Measurements from ENCODE around the gene KLHL33.

KLHL33 gene

GRCh38 chr14:20412876-20413743, 22.9 kb downstream of the KLHL33 start, which contains the start of gene TEP1:
Gene TEP1 (minus strand): TSS chr14:20413501. CDS start chr14:20408439, 5,062 bp downstream.
- peak; percentile 81 for DNase-seq

- no peak for DNase-seq
These were observed 23.6 kb downstream of the KLHL33 start for GRCh38 chr14:20412411-20412810.

GRCh38 chr14:20409226-20409625, 26.7 kb downstream of the KLHL33 start:
- no peak for DNase-seq

GRCh38 chr14:20403521-20403920, 32.4 kb downstream of the KLHL33 start:
- DNase-seq = no peak

GRCh38 chr14:20400965-20401593, 34.9 kb downstream of the KLHL33 start:
- DNase-seq = peak; percentile 60

GRCh38 chr14:20400589-20400964, 35.4 kb downstream of the KLHL33 start:
- no peak for DNase-seq

- no peak for DNase-seq
These were observed 38.5 kb downstream of the KLHL33 start for GRCh38 chr14:20397511-20397910.

GRCh38 chr14:20391505-20391904, 44.5 kb downstream of the KLHL33 start:
- no peak for DNase-seq

- DNase-seq = no peak
These were observed 47.8 kb downstream of the KLHL33 start for GRCh38 chr14:20388159-20388558.

GRCh38 chr14:20387576-20387975, 48.4 kb downstream of the KLHL33 start:
- DNase-seq = no peak

GRCh38 chr14:20386276-20386855, 49.6 kb downstream of the KLHL33 start:
- DNase-seq = no peak

- no peak for DNase-seq
These were observed 51.1 kb downstream of the KLHL33 start for GRCh38 chr14:20384886-20385285.

GRCh38 chr14:20384321-20384720, 51.6 kb downstream of the KLHL33 start:
- no peak for DNase-seq

- DNase-seq = no peak
These were observed 52.3 kb downstream of the KLHL33 start for GRCh38 chr14:20383636-20384035.

- no peak for DNase-seq
These were observed 52.9 kb downstream of the KLHL33 start for GRCh38 chr14:20383032-20383431.

- no peak for DNase-seq
These were observed 53.4 kb downstream of the KLHL33 start for GRCh38 chr14:20382526-20382925.

GRCh38 chr14:20381341-20381740, 54.6 kb downstream of the KLHL33 start:
- DNase-seq = no peak

GRCh38 chr14:20380681-20381080, 55.3 kb downstream of the KLHL33 start:
- DNase-seq = no peak

GRCh38 chr14:20379743-20380142, 56.2 kb downstream of the KLHL33 start:
- no peak for DNase-seq

GRCh38 chr14:20377171-20377570, 58.8 kb downstream of the KLHL33 start:
- DNase-seq = no peak

GRCh38 chr14:20376071-20376588, 59.8 kb downstream of the KLHL33 start:
- no peak for DNase-seq

Measured in DMS53 (cell line).